K562 (cell line): Measurements from ENCODE around the gene RNF166. TPM values are rescaled to one million over a fixed set of nuclear protein-coding genes. Genes with fewer than 3 reads are reported as not detected.

Source experiments
- ATAC-seq: fragments of 200-7000 bp; cut with Tn5 transposase; 3 replicates; pipeline ENCODE4 v1.9.1; 2020; ENCODE audit warnings: moderate library complexity
- BruUV-seq: library from RNA; stranded (reverse); fragments of 400-500 nt; replicated peaks from 2 replicates; lab custom pipeline; 2021; lab: Mats Ljungman, UMichigan
- CTCF ChIA-PET: fragments of 300-600 bp; formaldehyde crosslinking; extraction: SDS; loops from one replicate; lab custom pipeline; 2021; ENCODE audit warnings: low intra/inter-chr PET ratio; lab: Yijun Ruan, JAX
- POLR2A ChIA-PET: fragments of 300-600, 350-650 bp; sonication (Branson Sonifier 250); formaldehyde crosslinking; extraction: SDS; loops from one replicate; lab custom pipeline; 2021; ENCODE audit warnings: antibody characterized with exemption, inconsistent platforms; lab: Yijun Ruan, JAX
- DNase-seq, 4 experiments: peaks; one replicate each; pipeline versions ENCODE4 v3.0.0 to v3.0.0-alpha.2; 2011 to 2018; ENCODE audit warnings: low spot score in 3 of 4, mixed read lengths in 3 of 4; ENCODE audit errors: extremely low read depth in 1 of 4
- FAIRE-seq: peaks from 2 replicates; lab custom pipeline; 2011; peaks lifted over from hg19 to GRCh38; lab: Jason Lieb, UNC
- H2AFZ ChIP-seq: 2 replicates; pipeline ENCODE4 v1.6.0; 2011; ENCODE audit warnings: low read depth, low read length, control low read depth, inconsistent platforms
- H3K27ac ChIP-seq: fragments of 200-600 bp; 3 replicates; pipeline ENCODE4 v1.8.0; 2011; ENCODE audit warnings: low read depth, mild to moderate bottlenecking, control low read depth, inconsistent platforms, low read length, moderate library complexity, mixed read lengths; ENCODE audit errors: extremely low read depth
- H3K27me3 ChIP-seq, 2 experiments: fragments of 300-600 bp in 1 of 2; 2 replicates in 1 of 2; 3 replicates in 1 of 2; pipeline versions ENCODE4 v1.6.0 to v1.8.0; 2011; ENCODE audit warnings: inconsistent platforms in 2 of 2, low read length in 2 of 2, mild to moderate bottlenecking in 1 of 2, mixed read lengths in 1 of 2, moderate library complexity in 1 of 2; ENCODE audit not compliant: control insufficient read depth in 2 of 2, insufficient read depth in 2 of 2
- H3K36me3 ChIP-seq: fragments of 300-600 bp; 3 replicates; pipeline ENCODE4 v1.8.0; 2011; ENCODE audit warnings: mild to moderate bottlenecking, low read length, inconsistent platforms; ENCODE audit not compliant: control insufficient read depth, insufficient read depth
- H3K4me1 ChIP-seq, 2 experiments: fragments of 200-600 bp in 1 of 2; replicated peaks in 1 of 2; 2 replicates in 1 of 2; 3 replicates in 1 of 2; pipeline versions ENCODE4 v1.5.1 to v1.8.0; 2011; ENCODE audit warnings: inconsistent platforms in 2 of 2, low read length in 2 of 2, mild to moderate bottlenecking in 1 of 2, mixed read lengths in 1 of 2, moderate library complexity in 1 of 2; ENCODE audit not compliant: control insufficient read depth in 2 of 2, insufficient read depth in 2 of 2
- H3K4me2 ChIP-seq: 2 replicates; pipeline ENCODE4 v1.6.1; 2011; ENCODE audit warnings: low read length, control low read depth, inconsistent platforms, mixed read lengths; ENCODE audit not compliant: insufficient read depth
- H3K4me3 ChIP-seq: fragments of 200-600 bp; sonication (generic), shearing (Covaris generic); 2 replicates; pipeline ENCODE4 v1.5.1; 2016; ENCODE audit warnings: control low read depth, inconsistent platforms
- H3K79me2 ChIP-seq: fragments of 200-600 bp; 3 replicates; pipeline ENCODE4 v1.8.0; 2011; ENCODE audit warnings: low read length, inconsistent platforms; ENCODE audit not compliant: control insufficient read depth, insufficient read depth
- H3K9ac ChIP-seq, 2 experiments: 2 replicates each; pipeline versions ENCODE4 v1.6.0 to v1.6.1; 2011; ENCODE audit warnings: low read depth in 2 of 2, low read length in 2 of 2, control low read depth in 1 of 2, inconsistent platforms in 1 of 2, mild to moderate bottlenecking in 1 of 2, mixed read lengths in 1 of 2; ENCODE audit not compliant: insufficient read depth in 1 of 2
- H3K9me1 ChIP-seq: one replicate; pipeline ENCODE4 v1.6.0; 2011; ENCODE audit warnings: inconsistent platforms, mild to moderate bottlenecking, low read length, moderate library complexity; ENCODE audit not compliant: control insufficient read depth, insufficient read depth
- H3K9me3 ChIP-seq: replicated peaks from 2 replicates; pipeline ENCODE4 v1.5.1; 2011; ENCODE audit warnings: low read depth, low read length, inconsistent platforms; ENCODE audit not compliant: control insufficient read depth, insufficient read depth
- H4K20me1 ChIP-seq: replicated peaks from 2 replicates; pipeline ENCODE4 v1.6.1; 2011; ENCODE audit warnings: low read length, inconsistent platforms, mixed read lengths; ENCODE audit not compliant: control insufficient read depth, insufficient read depth
- HMGN3 ChIP-seq: IDR thresholded peaks from 2 replicates; pipeline ENCODE4 v1.6.1; 2011; ENCODE audit warnings: borderline replicate concordance, low read depth, mild to moderate bottlenecking, mixed read lengths, low read length; ENCODE audit not compliant: insufficient read length; ENCODE audit errors: extremely low read depth
- HOXB6 ChIP-seq: fragments of 250-450 bp; sonication (Bioruptor Pico); IDR thresholded peaks from 2 replicates; pipeline ENCODE4 v1.5.1; 2022; ENCODE audit warnings: mild to moderate bottlenecking, borderline replicate concordance
- JUND ChIP-seq, 2 experiments: IDR thresholded peaks; 2 replicates in 1 of 2; 3 replicates in 1 of 2; pipeline ENCODE4 v1.6.1; 2011; ENCODE audit warnings: borderline replicate concordance in 2 of 2, low read depth in 2 of 2, low read length in 2 of 2, improper control_type of control experiment in 1 of 2, missing biosample characterization in 1 of 2, missing genetic modification characterization in 1 of 2, missing genetic modification reagents in 1 of 2
- KDM1A ChIP-seq, 2 experiments: fragments of 450-650 bp; IDR thresholded peaks; 2 replicates each; pipeline ENCODE4 v1.6.1; 2016; ENCODE audit warnings: mild to moderate bottlenecking in 2 of 2
- MTA3 ChIP-seq: fragments of 450-650 bp; formaldehyde crosslinking; IDR thresholded peaks from 2 replicates; pipeline ENCODE4 v1.6.1; 2017; ENCODE audit warnings: mild to moderate bottlenecking, borderline replicate concordance
- MYC ChIP-seq, 2 experiments: fragments of 250-450 bp in 1 of 2; sonication (Bioruptor Pico) in 1 of 2; IDR thresholded peaks; 2 replicates each; pipeline versions ENCODE4 v1.5.1 to v1.6.1; 2012 to 2021; ENCODE audit warnings: low read depth in 2 of 2, borderline replicate concordance in 1 of 2, improper control_type of control experiment in 1 of 2, low read length in 1 of 2, mild to moderate bottlenecking in 1 of 2, moderate library complexity in 1 of 2
- NUFIP1 ChIP-seq: fragments of 450-650 bp; IDR thresholded peaks from 2 replicates; pipeline ENCODE4 v1.6.1; 2018; ENCODE audit not compliant: partially characterized antibody
- REST ChIP-seq, 2 experiments: fragments of 450-650 bp; formaldehyde crosslinking in 1 of 2; IDR thresholded peaks; 2 replicates each; pipeline versions ENCODE4 v1.4.0 to v1.6.1; 2014 to 2020; ENCODE audit warnings: mild to moderate bottlenecking in 2 of 2, borderline replicate concordance in 1 of 2, low read depth in 1 of 2
- ZNF121 ChIP-seq: sonication (generic); formaldehyde crosslinking; conservative IDR thresholded peaks from 2 replicates; pipeline ENCODE4 v1.8.0; 2022; ENCODE audit warnings: missing genetic modification reagents
- ZNF274 ChIP-seq: IDR thresholded peaks from 2 replicates; pipeline ENCODE4 v1.6.1; 2011; ENCODE audit warnings: low read depth, mild to moderate bottlenecking, low read length, moderate library complexity, borderline replicate concordance
- WGBS: fragments of 100-300 bp; shearing (Covaris generic); methylation state at CpG from one replicate; pipeline ENCODE4 v1.1.6; 2016; ENCODE audit warnings: low coverage, mixed read lengths; ENCODE audit not compliant: insufficient coverage; ENCODE audit errors: missing lambda C conversion rate; 5-methylcytosine and 5-hydroxymethylcytosine counted together
- in situ Hi-C: fragments of 300-500 bp; cut with MboI; formaldehyde crosslinking; loops from 4 replicates; pipeline ENCODE4 v1.15.0; 2018; ENCODE audit warnings: inconsistent platforms, mixed read lengths
- intact Hi-C: fragments of 100-400 bp; cut with micrococcal nuclease; formaldehyde crosslinking; loops from 2 replicates; pipeline ENCODE4 v1.14.2; 2022
- polyA plus RNA-seq, 8 experiments: library from polyadenylated mRNA; depleted of rRNA in 4 of 8; stranded (reverse) in 5 of 8; unstranded in 3 of 8; fragments of >200 nt; fragmentation: Nextera tagmentation in 2 of 8; fragmentation: Illumina TruSeq in 1 of 8; extraction: Ambion mirVana in 2 of 8; extraction: Trizol in 1 of 8; gene quantifications; 2 replicates each; pipeline versions ENCODE4 v1.2.1 to v1.2.3, GENCODE V29; 2011 to 2014; ENCODE audit warnings: inconsistent platforms in 1 of 8, missing spikeins in 1 of 8
- total RNA-seq, 7 experiments: library from RNA; depleted of rRNA in 6 of 7; stranded (reverse); fragments of >200 nt in 6 of 7; fragmentation: Illumina TruSeq in 2 of 7; extraction: Trizol in 2 of 7; gene quantifications; 2 replicates each; pipeline versions ENCODE4 v1.2.1 to v1.2.3, GENCODE V29; 2011 to 2021; ENCODE audit warnings: low replicate concordance in 1 of 7
- TF ChIP-seq, protein P1 (sequence below): sonication (generic); formaldehyde crosslinking; IDR thresholded peaks from 2 replicates; pipeline ENCODE4 v1.9.0; 2022; ENCODE audit warnings: mild to moderate bottlenecking, missing genetic modification reagents

Gene RNF166
- total and polyA plus RNA-seq, 9 of the 15 experiments (the other 6 are each of a cell fraction or from before 2014, with no cell fraction given), result 0.56 to 60.3 (median 19.5) TPM

DNA sequence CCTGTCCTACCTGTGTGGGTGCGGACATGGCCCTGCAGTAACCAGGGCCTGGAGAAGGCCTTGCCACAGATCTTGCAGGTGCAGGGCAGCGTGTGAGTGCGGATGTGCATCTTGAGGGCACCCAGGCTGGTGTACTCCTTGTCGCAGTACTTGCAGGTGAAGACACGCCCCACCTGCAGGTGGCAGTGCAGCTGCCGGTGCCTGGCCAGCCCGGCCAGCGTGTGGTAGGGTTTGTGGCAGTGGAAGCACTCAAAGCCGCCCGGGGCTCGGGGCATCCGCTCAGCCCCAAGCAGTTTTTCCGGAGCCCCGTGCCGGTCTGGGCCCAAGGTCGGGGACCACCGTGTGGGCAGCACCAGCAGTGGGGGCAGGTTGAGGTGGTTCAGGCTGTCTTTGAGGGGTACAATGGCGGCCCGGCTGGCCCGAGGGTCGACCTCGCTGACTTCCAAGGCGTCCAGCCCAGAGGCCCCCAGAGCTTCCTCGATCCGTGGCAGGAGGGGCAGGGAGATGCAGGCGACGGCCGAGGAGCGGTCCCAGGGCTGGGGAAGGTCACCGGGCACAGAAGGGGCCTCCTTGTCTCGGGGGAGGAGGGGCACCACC lies 25.0 kb downstream of the RNF166 start:
- Histone ChIP-seq H3K4me1 (peaks cover 7 to 56% of the 10 kb centered on the region in 2 experiments; a peak in 3 of 5 replicates), H3K27ac (no peak overlapping the region), H3K27me3 (no peaks in the 10 kb centered on the region), H3K36me3 (no peaks in the 10 kb centered on the region), H3K9me1 (no peaks in the 10 kb centered on the region), H3K9me3 (no peaks in the 10 kb centered on the region), H4K20me1 (no peaks in the 10 kb centered on the region; the same call in 1 of the 2 replicates), H3K79me2 (no peaks in the 10 kb centered on the region), H3K4me2 (no peak overlapping the region), H3K4me3 (no peak overlapping the region), H3K9ac (peak overlapping the region in 1 of 2 experiments; percentile 50; a peak in 2 of 4 replicates), H2AFZ (no peak overlapping the region)
- in situ Hi-C loops, result no loop called here
- CTCF ChIA-PET, result no interaction called here
- POLR2A ChIA-PET, result interaction anchor here (0.6 to 1.1 kb wide), 4 partner anchors 11 to 222 kb away, joined by 3 read pairs; no protein-coding TSS in a partner anchor
- FAIRE-seq (peak; percentile 15), ATAC-seq (peak; percentile 77), DNase-seq (peak; percentile 60 to 72 (median 63))
- intact Hi-C loops, result no loop called here
- BruUV-seq, result no TSS peak
- WGBS, result 59% methylated on average over 29 of the region's 31 CpGs
- TF ChIP-seq MYC (IDR thresholded peaks at IDR 0.05; ENCODE audit: low read depth, low read length) (no peak), MYC (CRISPR knock-in tag; IDR thresholded peaks at IDR 0.05; ENCODE audit: borderline replicate concordance, low read depth) (no peak), REST (IDR thresholded peaks at IDR 0.05; ENCODE audit: borderline replicate concordance) (peak; percentile 23; the same call in 1 of the 2 replicates), REST (CRISPR knock-in tag; IDR thresholded peaks at IDR 0.05; ENCODE audit: low read depth) (no peak), ZNF121 (CRISPR knock-in tag) (no peak), ZNF274 (no peak), MTA3 (0 out of 2 replicates have a peak, but pooled peaks have one; percentile 47), HOXB6 (no peak), HMGN3 (no peak), KDM1A (IDR thresholded peaks at IDR 0.05) (no peak), JUND (IDR thresholded peaks at IDR 0.05; ENCODE audit: borderline replicate concordance, low read depth, low read length) (0 out of 2 replicates have a peak, but pooled peaks have one; percentile 16), JUND (tag; IDR thresholded peaks at IDR 0.05; ENCODE audit: borderline replicate concordance, low read depth, low read length) (no peak), NUFIP1 (peak; percentile 17)
- TF ChIP-seq, protein P1, sequence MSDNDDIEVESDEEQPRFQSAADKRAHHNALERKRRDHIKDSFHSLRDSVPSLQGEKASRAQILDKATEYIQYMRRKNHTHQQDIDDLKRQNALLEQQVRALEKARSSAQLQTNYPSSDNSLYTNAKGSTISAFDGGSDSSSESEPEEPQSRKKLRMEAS (CRISPR knock-in tag), result 0 out of 2 replicates have a peak, but pooled peaks have one; percentile 23
